Stomach smooth muscle (tissue), 2 donors: ENCODE data around the gene ARHGAP26.
"Not testable (repeated sequence)": the region's sequence is repeated elsewhere in the genome, so short reads cannot be mapped to it uniquely, and the experiment has no call there.

Experiments used
- H3K27ac ChIP-seq: one replicate; pipeline ENCODE4 v1.7.0; 2013; ENCODE audit warnings: mild to moderate bottlenecking, low read length, inconsistent platforms
- H3K27me3 ChIP-seq, 2 donors: one replicate each; pipeline ENCODE4 v1.7.0; 2013; ENCODE audit warnings: low read length in 2 of 2; ENCODE audit not compliant: insufficient read depth in 2 of 2, control insufficient read depth in 1 of 2
- H3K36me3 ChIP-seq, 2 donors: one replicate each; pipeline ENCODE4 v1.7.0; 2013; ENCODE audit warnings: low read length in 2 of 2; ENCODE audit not compliant: control insufficient read depth in 2 of 2, insufficient read depth in 2 of 2
- H3K4me1 ChIP-seq: one replicate; pipeline ENCODE4 v1.7.0; 2013; ENCODE audit warnings: low read length; ENCODE audit not compliant: control insufficient read depth, insufficient read depth
- H3K4me3 ChIP-seq, 2 donors: one replicate each; pipeline ENCODE4 v1.7.0; 2013; ENCODE audit warnings: low read length in 2 of 2
- H3K9ac ChIP-seq, 2 donors: one replicate each; pipeline ENCODE4 v1.7.0; 2013; ENCODE audit warnings: low read length in 2 of 2, mild to moderate bottlenecking in 1 of 2
- H3K9me3 ChIP-seq, 2 donors: one replicate each; pipeline ENCODE4 v1.7.0; 2013; ENCODE audit warnings: low read length in 2 of 2; ENCODE audit not compliant: control insufficient read depth in 2 of 2
- donor health status: healthy.
- donor health status: Pancreatic carcinoma.

The ARHGAP26 gene

DNA sequence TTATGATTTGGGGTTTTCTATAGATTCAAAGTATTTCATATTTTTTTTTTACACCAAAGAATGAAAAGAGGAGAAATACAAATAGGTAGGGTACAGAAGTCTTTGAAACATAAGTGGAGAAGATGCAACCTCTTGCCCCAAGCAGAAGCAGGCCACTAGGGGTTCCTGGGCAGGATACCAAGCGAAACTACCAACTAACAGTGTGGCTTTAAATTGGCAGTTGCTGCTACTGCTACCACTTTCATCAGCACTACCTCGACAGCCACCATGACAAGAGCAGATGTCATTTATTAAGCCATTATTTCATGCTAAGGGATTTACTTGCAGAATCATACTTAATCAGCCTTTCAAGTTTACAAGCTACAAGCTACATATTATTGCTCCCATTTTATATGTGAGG, 345.2 kb downstream of the ARHGAP26 start:
- H3K27me3 ChIP-seq, result no peaks in the 10 kb centered on the region
- H3K4me1 ChIP-seq, result no peaks in the 10 kb centered on the region

DNA sequence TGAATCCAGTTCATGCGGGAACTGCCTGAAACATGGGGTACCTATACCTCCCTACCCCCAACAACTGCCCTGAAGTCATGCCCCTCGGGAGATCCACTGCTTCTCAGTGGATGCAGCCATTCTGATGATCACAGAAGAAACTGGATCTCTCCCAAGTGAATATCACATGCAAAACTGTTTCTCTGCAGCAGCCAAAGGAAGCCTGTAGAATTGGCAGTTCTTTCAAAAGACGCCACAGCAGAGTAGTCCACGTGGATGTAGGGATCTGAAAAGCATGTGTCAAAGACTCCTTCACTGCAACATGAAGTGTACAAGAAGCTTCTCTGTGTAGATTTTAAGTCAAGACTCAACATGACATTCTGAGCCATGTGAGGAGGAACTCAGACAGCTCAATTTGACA, 346.6 kb downstream of the ARHGAP26 start:
- H3K4me1 ChIP-seq, result no peaks in the 10 kb centered on the region
- no peak overlapping the region for H3K9ac ChIP-seq
- H3K9me3 ChIP-seq, result no peaks in the 10 kb centered on the region
- H3K27me3 ChIP-seq, result no peaks in the 10 kb centered on the region
- no peaks in the 10 kb centered on the region for H3K36me3 ChIP-seq
- no peak overlapping the region for H3K4me3 ChIP-seq
- H3K27ac ChIP-seq, result no peak overlapping the region

More for the DNA sequence above, 345.2 kb downstream of the ARHGAP26 start:
- Histone ChIP-seq H3K9me3 (no peaks in the 10 kb centered on the region), H3K27ac (no peak overlapping the region), H3K9ac (no peak overlapping the region), H3K36me3 (no peaks in the 10 kb centered on the region), H3K4me3 (no peak overlapping the region)

DNA sequence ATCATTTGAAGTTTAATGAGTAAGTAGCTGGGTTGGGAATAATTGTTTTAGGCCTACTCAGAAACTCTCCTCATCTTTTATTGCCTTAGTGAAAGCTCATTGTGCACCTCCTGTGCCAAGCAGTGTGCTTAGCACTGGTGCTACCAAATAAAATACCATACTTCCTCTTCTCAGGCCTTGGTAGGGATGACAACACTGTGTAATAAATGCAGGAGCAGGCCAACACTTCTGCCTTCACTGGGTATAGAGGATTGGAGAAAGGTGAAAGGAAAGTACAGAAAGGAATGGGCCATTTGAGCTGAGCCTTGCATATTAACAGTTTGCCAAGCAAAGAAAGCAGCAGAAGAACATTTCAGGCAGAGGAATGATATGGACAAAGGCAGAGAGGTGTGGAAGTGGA, 347.6 kb downstream of the ARHGAP26 start:
- no peaks in the 10 kb centered on the region for H3K4me1 ChIP-seq
- H3K4me3 ChIP-seq, result no peak overlapping the region
- H3K9me3 ChIP-seq, result no peaks in the 10 kb centered on the region
- no peak overlapping the region for H3K27ac ChIP-seq
- no peaks in the 10 kb centered on the region for H3K36me3 ChIP-seq
- H3K27me3 ChIP-seq, result no peaks in the 10 kb centered on the region
- no peak overlapping the region for H3K9ac ChIP-seq

DNA sequence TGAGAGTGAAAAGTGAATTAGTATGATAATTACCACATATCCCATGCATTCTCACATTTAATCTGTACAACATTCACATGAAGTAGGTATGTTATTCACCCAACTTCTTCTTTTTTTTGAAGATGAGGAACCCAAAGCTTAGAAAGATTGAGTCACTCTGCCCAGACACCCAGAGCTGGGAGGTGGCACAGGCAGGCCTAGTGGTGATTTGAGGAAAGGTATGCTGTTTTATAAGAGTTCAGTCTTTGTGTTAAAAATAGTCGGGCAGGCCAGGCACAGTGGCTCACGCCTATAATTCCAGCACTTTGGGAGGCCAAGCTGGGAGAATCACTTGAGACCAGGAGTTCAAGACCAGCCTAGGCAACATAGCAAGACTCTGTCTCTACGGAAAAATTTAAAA, 348.0 kb downstream of the ARHGAP26 start:
- Histone ChIP-seq H3K4me3 (no peak overlapping the region), H3K27ac (no peak overlapping the region), H3K36me3 (no peaks in the 10 kb centered on the region), H3K9ac (no peak overlapping the region), H3K9me3 (no peaks in the 10 kb centered on the region), H3K27me3 (no peaks in the 10 kb centered on the region), H3K4me1 (no peaks in the 10 kb centered on the region)

DNA sequence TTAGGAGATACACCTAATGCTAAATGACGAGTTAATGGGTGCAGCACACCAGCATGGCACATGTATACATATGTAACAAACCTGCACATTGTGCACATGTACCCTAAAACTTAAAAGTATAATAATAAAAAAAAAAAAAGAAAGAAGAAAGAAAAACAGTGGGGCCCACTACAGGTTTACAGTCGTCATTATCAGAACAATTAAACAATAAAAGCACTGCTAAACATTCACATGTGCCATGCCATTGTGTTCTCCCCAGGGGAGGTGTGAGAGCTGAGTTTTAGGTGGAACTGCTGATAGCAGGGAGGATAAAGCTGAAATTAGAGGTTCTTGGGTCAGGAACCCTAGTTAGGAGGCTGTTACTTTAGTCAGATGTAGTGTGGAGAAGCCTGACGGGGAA, 348.6 kb downstream of the ARHGAP26 start:
- not testable (repeated sequence) for H3K27me3 ChIP-seq, H3K27ac ChIP-seq, H3K4me1 ChIP-seq, H3K9me3 ChIP-seq, H3K4me3 ChIP-seq, H3K9ac ChIP-seq, H3K36me3 ChIP-seq

- Histone ChIP-seq H3K9me3 (no peaks in the 10 kb centered on the region), H3K36me3 (no peaks in the 10 kb centered on the region), H3K27me3 (no peaks in the 10 kb centered on the region), H3K27ac (no peak overlapping the region), H3K4me1 (no peaks in the 10 kb centered on the region), H3K4me3 (no peak overlapping the region), H3K9ac (no peak overlapping the region)
Observed at GRCh38 chr5:143119291-143119769, 349.2 kb downstream of the ARHGAP26 start.

GRCh38 chr5:143119881-143120341, 349.7 kb downstream of the ARHGAP26 start:
- no peak overlapping the region for H3K9ac ChIP-seq
- H3K4me1 ChIP-seq, result no peaks in the 10 kb centered on the region
- no peak overlapping the region for H3K27ac ChIP-seq
- H3K27me3 ChIP-seq, result no peaks in the 10 kb centered on the region
- no peaks in the 10 kb centered on the region for H3K36me3 ChIP-seq
- H3K9me3 ChIP-seq, result no peaks in the 10 kb centered on the region
- no peak overlapping the region for H3K4me3 ChIP-seq

DNA sequence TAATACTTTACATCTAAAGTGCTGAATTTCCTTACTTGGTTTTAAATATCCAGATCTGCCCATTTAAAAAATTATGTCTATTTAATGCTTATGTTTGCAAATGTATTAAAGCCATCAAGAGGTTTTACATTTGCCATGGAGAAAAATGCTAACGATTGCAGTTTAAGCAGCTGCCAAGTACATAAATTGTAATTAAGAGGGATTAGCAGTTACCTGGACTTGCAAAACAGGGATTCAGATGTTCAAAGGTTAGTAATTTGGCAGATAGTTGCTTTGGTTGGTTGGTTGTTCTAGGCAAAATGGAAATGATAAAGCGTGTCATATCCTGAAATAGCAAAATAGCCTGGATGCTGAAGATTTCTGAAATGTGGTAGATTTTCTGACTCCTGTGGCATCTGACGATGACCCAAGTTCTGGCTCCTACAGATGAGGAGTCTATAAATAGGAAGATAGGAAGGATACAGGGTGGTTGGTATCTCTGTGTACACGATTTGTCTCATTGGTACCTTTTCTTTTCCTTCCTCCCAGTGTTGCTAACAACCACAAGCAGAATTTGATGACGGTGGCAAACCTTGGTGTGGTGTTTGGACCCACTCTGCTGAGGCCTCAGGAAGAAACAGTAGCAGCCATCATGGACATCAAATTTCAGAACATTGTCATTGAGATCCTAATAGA, 350.4 kb downstream of the ARHGAP26 start:
- Histone ChIP-seq H3K4me1 (no peaks in the 10 kb centered on the region), H3K27ac (no peak overlapping the region)

DNA sequence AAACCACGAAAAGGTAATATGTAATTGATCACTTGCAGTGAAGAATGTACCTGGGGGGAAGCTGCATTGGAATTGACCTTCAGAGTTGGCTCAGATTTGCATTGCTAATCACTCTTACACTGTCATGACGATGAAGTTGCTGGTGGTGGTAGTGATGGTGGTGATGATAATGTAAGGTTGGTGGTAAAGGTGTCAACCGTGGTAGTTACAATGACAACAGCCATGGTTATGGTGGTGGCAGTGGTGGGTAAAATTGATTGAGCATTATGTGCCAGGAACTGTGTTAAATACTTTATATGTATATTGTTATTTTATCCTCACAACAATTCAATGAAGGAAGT, 350.9 kb downstream of the ARHGAP26 start:
- H3K27me3 ChIP-seq, result no peaks in the 10 kb centered on the region
- H3K4me1 ChIP-seq, result no peaks in the 10 kb centered on the region
- H3K9ac ChIP-seq, result no peak overlapping the region
- no peak overlapping the region for H3K27ac ChIP-seq
- no peak overlapping the region for H3K4me3 ChIP-seq
- no peaks in the 10 kb centered on the region for H3K9me3 ChIP-seq
- H3K36me3 ChIP-seq, result no peaks in the 10 kb centered on the region

More for the DNA sequence above, 350.4 kb downstream of the ARHGAP26 start:
- no peaks in the 10 kb centered on the region for H3K27me3 ChIP-seq
- no peak overlapping the region for H3K4me3 ChIP-seq
- H3K36me3 ChIP-seq, result no peaks in the 10 kb centered on the region
- no peak overlapping the region for H3K9ac ChIP-seq
- no peaks in the 10 kb centered on the region for H3K9me3 ChIP-seq

GRCh38 chr5:143124593-143124992, 354.4 kb downstream of the ARHGAP26 start:
- H3K36me3 ChIP-seq, result no peaks in the 10 kb centered on the region
- H3K27ac ChIP-seq, result no peak overlapping the region
- H3K9ac ChIP-seq, result no peak overlapping the region
- peaks cover 7% of the 10 kb centered on the region for H3K4me1 ChIP-seq
- H3K9me3 ChIP-seq, result no peaks in the 10 kb centered on the region
- no peak overlapping the region for H3K4me3 ChIP-seq
- H3K27me3 ChIP-seq, result no peaks in the 10 kb centered on the region

DNA sequence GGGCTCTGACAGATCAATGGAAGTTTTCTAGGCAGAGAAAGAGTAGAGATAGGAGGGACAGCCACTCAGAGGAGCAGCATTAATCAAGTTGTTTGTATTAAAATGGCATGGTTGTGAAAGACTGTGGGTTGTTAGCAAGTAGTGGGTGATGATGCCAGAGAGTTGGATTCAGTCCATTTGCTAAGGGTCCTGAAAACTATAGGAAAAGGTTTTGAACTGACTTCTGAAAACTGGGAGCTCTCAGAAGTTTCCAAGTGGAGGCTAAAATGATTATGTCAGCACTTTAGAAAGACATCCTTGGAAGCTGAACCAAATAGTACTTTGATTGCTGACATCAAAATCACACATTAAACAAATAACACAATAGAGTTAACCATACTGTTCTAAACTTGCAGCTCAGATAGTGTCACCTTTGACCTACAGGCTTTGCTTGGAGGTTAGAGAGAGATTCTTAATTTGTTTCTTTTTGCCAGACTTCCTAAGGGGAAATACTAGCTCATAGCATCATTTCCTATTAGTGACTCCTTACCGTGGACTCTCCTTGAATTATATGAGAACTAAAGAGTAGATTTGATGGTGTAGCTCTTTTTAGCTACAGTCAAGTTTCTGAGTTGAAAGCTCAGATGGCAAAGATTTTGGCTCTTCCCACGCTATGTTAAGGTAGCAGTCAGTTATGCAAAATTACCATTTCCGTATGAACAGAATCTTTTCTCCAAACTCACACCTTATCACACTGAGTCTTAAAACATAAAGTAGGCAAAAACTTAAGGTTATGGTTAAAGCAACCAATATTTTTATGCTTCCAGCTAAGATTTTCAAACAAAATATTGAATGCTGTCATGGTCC, 356.2 kb downstream of the ARHGAP26 start:
- Histone ChIP-seq H3K9me3 (no peaks in the 10 kb centered on the region), H3K4me1 (peaks cover 7% of the 10 kb centered on the region), H3K4me3 (no peak overlapping the region), H3K36me3 (no peaks in the 10 kb centered on the region), H3K27ac (no peak overlapping the region), H3K9ac (no peak overlapping the region), H3K27me3 (no peaks in the 10 kb centered on the region)
